Uterus (tissue), 2 donors: ENCODE measurements around the gene ALOX12.

Experiments
- POLR2A ChIP-seq, 2 donors: fragments of 450-650 bp; IDR thresholded peaks; one replicate each; pipeline ENCODE4 v1.6.1; 2016; ENCODE audit warnings: antibody characterized with exemption in 2 of 2, mild to moderate bottlenecking in 1 of 2, moderate library complexity in 1 of 2
- TF ChIP-seq, protein P1 (sequence below), 4 experiments: fragments of 200-600 bp in 2 of 4; fragments of 450-650 bp in 2 of 4; sonication (generic) in 2 of 4; IDR thresholded peaks; one replicate each; pipeline ENCODE4 v1.5.1; 2016 to 2019; ENCODE audit warnings: antibody characterized with exemption in 4 of 4, mild to moderate bottlenecking in 2 of 4, moderate library complexity in 1 of 4

DNA sequence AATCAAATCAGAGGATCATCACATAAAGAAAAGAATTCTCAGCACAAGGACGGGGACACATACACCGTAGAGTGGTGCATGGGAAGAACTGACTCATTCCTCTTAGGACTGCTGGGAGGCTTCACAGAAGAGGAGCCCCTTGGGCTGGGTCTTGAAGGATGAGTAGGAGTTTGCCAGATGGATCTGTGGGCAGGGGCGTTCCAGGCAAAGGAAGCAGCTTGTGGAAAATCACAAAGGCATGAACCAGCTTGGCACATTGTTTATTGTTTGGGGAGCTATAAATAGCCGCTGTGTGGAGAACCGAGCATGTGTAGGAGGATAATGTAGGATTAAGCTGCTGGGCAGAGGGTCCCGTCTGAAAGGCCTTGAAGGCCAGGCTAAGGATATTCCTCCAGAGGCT is 53.1 kb downstream of the ALOX12 start:
- TF ChIP-seq, protein P1, sequence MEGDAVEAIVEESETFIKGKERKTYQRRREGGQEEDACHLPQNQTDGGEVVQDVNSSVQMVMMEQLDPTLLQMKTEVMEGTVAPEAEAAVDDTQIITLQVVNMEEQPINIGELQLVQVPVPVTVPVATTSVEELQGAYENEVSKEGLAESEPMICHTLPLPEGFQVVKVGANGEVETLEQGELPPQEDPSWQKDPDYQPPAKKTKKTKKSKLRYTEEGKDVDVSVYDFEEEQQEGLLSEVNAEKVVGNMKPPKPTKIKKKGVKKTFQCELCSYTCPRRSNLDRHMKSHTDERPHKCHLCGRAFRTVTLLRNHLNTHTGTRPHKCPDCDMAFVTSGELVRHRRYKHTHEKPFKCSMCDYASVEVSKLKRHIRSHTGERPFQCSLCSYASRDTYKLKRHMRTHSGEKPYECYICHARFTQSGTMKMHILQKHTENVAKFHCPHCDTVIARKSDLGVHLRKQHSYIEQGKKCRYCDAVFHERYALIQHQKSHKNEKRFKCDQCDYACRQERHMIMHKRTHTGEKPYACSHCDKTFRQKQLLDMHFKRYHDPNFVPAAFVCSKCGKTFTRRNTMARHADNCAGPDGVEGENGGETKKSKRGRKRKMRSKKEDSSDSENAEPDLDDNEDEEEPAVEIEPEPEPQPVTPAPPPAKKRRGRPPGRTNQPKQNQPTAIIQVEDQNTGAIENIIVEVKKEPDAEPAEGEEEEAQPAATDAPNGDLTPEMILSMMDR (IDR thresholded peaks at IDR 0.05), result no peak
- TF ChIP-seq POLR2A (IDR thresholded peaks at IDR 0.05), result no peak
